ENCODE measurements around the gene OGFOD2. TPM values are rescaled to one million over a fixed set of nuclear protein-coding genes. Genes with fewer than 3 reads are reported as not detected.

OGFOD2 gene
- total RNA-seq, 4 donors from 2014 or later = 5.9 to 16.3 (median 15.5) TPM

DNA sequence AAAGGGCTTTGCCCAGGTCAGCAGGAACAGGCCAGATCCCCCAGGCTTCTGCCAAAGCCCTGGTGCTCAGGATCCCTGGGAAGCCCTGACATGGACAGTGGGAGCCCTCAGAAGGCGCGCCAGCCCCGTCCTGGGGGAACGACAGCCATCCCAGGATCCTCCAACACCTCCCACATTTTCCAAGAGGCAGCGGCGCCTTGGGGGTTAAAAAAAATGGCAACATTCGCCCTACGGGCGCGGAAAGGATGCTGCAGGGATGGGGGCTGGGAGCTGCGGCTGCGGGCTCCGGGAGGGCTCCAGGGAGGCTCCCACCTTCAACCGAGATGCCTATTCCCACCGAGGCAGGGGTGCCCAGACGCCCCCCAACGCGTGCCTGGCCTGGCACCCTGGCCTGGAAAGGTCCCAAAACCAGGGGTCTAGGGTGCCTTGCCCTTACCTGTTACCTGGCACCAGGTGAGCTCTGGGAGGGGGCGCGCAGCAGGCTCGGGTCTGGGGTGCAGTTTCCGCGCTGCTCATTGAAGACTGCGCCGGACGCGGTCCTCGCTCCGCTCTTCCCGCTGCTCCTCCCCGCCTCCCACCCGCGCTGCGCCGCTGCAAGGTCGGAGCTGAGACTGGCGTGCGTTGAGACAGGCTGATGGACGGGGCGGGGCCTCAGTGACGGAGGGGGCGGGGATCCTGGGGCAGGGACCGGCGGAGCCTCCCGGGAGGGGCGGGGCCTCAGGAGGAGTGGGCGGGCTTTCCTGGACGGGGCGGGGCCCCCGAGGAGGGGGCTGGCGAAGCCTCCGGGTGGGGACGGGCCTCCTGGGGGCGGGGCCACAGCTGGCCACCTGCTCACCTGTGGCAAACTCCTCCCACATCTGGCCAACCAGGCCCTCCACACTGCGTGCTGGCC lies 8.9 kb upstream of the OGFOD2 start, which contains the start of gene ABCB9:
Gene ABCB9 (minus strand): TSS at position 613 of the 892 bp plus-strand sequence. CDS start 6,228 bp downstream, outside the sequence.
- Histone ChIP-seq H3K4me1 (peaks cover 22 to 43% of the 10 kb centered on the region in 2 donors), H3K27ac (peak within 1 kb of the TSS in 1 of 3 donors; percentile 4), H3K27me3 (no peaks in the 10 kb centered on the region), H3K9me3 (no peaks in the 10 kb centered on the region), H3K36me3 (no peaks in the 10 kb centered on the region), H3K4me3 (replicated peaks in 1 of 3) (peak within 1 kb of the TSS in 2 of 3 donors; percentile 35 to 39)
- peak; percentile 95 to 96 for DNase-seq
- intact Hi-C loops (cut with DNase I) = no loop called here
- TF ChIP-seq, protein P1, sequence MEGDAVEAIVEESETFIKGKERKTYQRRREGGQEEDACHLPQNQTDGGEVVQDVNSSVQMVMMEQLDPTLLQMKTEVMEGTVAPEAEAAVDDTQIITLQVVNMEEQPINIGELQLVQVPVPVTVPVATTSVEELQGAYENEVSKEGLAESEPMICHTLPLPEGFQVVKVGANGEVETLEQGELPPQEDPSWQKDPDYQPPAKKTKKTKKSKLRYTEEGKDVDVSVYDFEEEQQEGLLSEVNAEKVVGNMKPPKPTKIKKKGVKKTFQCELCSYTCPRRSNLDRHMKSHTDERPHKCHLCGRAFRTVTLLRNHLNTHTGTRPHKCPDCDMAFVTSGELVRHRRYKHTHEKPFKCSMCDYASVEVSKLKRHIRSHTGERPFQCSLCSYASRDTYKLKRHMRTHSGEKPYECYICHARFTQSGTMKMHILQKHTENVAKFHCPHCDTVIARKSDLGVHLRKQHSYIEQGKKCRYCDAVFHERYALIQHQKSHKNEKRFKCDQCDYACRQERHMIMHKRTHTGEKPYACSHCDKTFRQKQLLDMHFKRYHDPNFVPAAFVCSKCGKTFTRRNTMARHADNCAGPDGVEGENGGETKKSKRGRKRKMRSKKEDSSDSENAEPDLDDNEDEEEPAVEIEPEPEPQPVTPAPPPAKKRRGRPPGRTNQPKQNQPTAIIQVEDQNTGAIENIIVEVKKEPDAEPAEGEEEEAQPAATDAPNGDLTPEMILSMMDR (IDR thresholded peaks at IDR 0.05) = no peak
- peak in 1 of 2 donors; percentile 66 for TF ChIP-seq POLR2A (IDR thresholded peaks at IDR 0.05)
- WGBS, 2 donors = 0 to 5% methylated on average over 5 to 27 of the region's 55 CpGs

DNA sequence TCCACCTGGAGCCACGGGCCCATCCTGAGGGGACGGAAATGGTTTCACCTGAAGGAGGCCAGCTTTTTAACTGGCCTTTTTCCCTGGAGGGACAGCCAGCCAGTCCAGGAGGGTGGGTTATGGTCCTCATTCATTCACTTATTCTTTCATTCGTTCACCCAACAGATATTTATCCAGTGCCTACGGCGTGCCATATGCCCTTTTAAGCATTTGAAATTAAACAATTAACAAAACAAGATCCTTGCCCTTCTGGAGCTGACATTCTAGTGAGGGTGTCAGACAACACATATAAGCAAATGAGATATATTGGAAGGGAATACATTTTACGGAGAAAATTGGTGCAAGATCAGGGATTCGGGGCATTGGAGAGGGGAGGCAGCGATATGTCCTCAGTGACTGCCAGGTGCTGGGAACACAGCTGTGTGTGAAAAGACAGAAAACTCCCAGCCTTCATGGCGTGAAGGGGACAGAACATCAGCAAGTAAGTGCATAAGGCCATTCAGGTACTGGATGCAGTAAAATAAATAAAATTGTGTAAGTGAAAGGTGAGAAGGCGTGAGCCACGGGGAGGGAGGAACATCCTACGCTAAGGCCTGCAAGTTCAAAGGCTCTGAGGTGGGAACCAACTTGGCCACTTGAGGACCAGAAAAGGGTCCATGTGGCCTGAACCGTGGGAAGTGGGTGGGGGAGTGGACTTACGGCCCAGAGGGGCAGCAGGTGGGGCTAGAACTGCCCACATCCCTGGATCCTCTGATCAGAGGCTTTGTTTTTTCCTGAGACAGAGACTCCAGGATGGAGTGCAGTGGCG lies 8.1 kb upstream of the OGFOD2 start:
- Histone ChIP-seq H3K4me1 (peaks cover 18 to 35% of the 10 kb centered on the region in 2 donors), H3K4me3 (replicated peaks in 1 of 3) (no peak overlapping the region), H3K27me3 (no peaks in the 10 kb centered on the region), H3K27ac (no peak overlapping the region), H3K9me3 (no peaks in the 10 kb centered on the region), H3K36me3 (no peaks in the 10 kb centered on the region)
- intact Hi-C loops (cut with DNase I) = no loop called here
- WGBS, 2 donors = 66 to 69% methylated on average over 14 to 15 of the region's 15 CpGs
- DNase-seq = no peak
- TF ChIP-seq POLR2A (IDR thresholded peaks at IDR 0.05) = no peak
- TF ChIP-seq, protein P1 (IDR thresholded peaks at IDR 0.05) = no peak

- no peak for DNase-seq
- Histone ChIP-seq H3K4me3 (replicated peaks in 1 of 3) (no peak overlapping the region), H3K4me1 (peaks cover 15 to 29% of the 10 kb centered on the region in 2 donors), H3K27ac (no peak overlapping the region), H3K27me3 (no peaks in the 10 kb centered on the region), H3K36me3 (no peaks in the 10 kb centered on the region), H3K9me3 (no peaks in the 10 kb centered on the region)
- no peak for TF ChIP-seq POLR2A (IDR thresholded peaks at IDR 0.05)
- TF ChIP-seq, protein P1 (IDR thresholded peaks at IDR 0.05) = no peak
- intact Hi-C loops (cut with DNase I) = no loop called here
- WGBS, 2 donors = 76 to 86% methylated on average over 2 of the region's 2 CpGs
These were observed 6.9 kb upstream of the OGFOD2 start for GRCh38 chr12:122968104-122968503.

- Histone ChIP-seq H3K4me1 (peaks cover 11 to 20% of the 10 kb centered on the region in 2 donors), H3K9me3 (no peaks in the 10 kb centered on the region), H3K36me3 (no peaks in the 10 kb centered on the region), H3K27ac (no peak overlapping the region), H3K27me3 (no peaks in the 10 kb centered on the region), H3K4me3 (replicated peaks in 1 of 3) (no peak overlapping the region)
- intact Hi-C loops (cut with DNase I) = no loop called here
- no peak for TF ChIP-seq POLR2A (IDR thresholded peaks at IDR 0.05)
- TF ChIP-seq, protein P1 (IDR thresholded peaks at IDR 0.05) = no peak
- no peak for DNase-seq
- 64 to 66% methylated on average over 4 of the region's 4 CpGs for WGBS, 2 donors
These were observed 5.4 kb upstream of the OGFOD2 start for GRCh38 chr12:122969676-122970075.

Data from thyroid gland (tissue), 4 donors.